ENCODE results near the gene SP6.

DNA sequence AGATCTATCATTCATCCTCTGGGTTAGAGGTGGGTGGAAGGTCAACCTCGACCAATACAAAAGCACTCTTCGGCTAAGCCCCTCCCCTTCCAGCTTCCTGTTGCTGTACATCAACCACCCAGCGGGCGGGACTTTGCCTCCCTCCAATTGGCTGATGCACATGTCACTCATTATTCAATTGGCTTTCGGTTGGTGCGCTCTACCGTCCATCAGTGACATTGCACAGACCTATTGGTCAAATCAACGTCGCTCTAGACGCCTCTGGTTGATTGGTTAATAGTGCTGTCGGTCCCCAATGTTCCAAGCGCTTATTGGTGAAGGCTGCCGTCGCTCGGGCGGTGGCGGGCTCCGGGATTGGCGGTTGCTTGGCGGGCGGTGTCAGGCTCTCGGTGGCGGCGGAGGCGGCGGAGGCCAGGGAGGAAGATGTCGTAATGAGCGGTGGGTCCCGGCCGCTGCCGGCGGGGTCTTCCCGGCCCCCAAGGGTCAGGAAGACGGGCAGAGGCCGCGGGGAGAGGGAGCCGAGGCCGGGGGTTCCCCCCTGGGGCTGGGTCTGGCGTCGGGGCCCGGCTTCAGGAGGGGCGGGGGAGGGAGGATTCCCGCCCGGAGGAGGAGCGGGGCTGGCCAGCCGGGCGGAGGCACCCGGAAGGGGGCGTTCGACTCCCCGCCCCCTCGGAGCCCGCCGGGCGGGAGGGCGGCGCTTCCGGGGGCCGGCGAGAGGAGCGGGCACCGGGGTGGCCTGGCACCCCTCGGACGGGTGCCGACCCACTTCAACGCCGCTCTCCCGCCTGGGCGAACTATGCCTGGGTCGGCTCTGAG lies 45.1 kb upstream of the SP6 start, which contains the start of gene SP2:
- TF ChIP-seq, protein P1, sequence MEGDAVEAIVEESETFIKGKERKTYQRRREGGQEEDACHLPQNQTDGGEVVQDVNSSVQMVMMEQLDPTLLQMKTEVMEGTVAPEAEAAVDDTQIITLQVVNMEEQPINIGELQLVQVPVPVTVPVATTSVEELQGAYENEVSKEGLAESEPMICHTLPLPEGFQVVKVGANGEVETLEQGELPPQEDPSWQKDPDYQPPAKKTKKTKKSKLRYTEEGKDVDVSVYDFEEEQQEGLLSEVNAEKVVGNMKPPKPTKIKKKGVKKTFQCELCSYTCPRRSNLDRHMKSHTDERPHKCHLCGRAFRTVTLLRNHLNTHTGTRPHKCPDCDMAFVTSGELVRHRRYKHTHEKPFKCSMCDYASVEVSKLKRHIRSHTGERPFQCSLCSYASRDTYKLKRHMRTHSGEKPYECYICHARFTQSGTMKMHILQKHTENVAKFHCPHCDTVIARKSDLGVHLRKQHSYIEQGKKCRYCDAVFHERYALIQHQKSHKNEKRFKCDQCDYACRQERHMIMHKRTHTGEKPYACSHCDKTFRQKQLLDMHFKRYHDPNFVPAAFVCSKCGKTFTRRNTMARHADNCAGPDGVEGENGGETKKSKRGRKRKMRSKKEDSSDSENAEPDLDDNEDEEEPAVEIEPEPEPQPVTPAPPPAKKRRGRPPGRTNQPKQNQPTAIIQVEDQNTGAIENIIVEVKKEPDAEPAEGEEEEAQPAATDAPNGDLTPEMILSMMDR (conservative IDR thresholded peaks at IDR 0.05 in 1 of 2, IDR thresholded peaks at IDR 0.05 in 1 of 2; ENCODE audit: extremely low read depth in 1 of 2, insufficient read depth in 1 of 2, low read depth in 1 of 2, low read length in 2 of 2) = no peak
- no peak for TF ChIP-seq EZH2 (IDR thresholded peaks at IDR 0.05; ENCODE audit: borderline replicate concordance, low read length)

Measured in mammary epithelial cell (primary cell).